DOHH2 (cell line): ENCODE results near the gene NCOR2.

Source experiments
- EZH2phosphoT487 ChIP-seq: fragments of 200-600 bp; sonication (generic); IDR thresholded peaks from 2 replicates; pipeline ENCODE4 v1.6.1; 2017; ENCODE audit warnings: borderline replicate concordance, mild to moderate bottlenecking, antibody characterized with exemption, low read length, moderate library complexity, mixed read lengths
- TF ChIP-seq, protein P1 (sequence below): fragments of 200-600 bp; sonication (generic); IDR thresholded peaks from one replicate; pipeline ENCODE4 v1.5.1; 2014; ENCODE audit warnings: antibody characterized with exemption, mild to moderate bottlenecking, low read depth, low read length; ENCODE audit not compliant: poor library complexity, severe bottlenecking

DNA sequence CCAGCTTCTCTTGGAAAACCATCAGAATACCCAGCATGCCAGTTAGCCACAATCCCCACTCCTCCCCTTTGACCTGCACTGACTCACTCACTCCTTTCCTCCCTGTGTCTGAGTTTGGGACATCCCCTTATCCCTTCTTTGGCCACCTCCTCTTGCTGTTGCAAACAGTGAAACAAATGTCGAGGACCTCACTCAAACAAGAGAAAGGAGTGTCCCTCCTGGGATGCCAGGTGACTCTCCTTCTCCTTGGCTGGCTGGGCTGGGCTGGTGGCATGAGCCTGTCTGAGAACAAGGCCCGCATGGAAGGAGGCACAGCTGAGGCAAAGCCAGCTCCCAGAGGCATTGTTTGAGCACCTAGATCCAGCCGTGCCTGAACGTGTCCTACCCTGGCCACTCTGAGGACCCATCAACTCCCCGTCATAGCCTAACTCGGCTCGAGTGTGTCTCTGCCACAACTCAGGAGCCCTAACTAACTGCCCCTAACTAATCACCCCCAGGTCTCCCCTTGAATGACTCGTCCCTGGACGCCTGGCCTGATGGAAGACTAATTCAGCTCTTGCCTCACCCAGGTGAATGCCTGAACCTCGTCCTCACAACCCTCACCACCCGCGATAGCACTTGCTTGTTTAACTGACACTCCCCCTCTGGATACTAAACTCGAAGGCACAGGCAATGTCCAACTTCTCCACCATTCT is 43.0 kb downstream of the NCOR2 start:
- TF ChIP-seq, protein P1, sequence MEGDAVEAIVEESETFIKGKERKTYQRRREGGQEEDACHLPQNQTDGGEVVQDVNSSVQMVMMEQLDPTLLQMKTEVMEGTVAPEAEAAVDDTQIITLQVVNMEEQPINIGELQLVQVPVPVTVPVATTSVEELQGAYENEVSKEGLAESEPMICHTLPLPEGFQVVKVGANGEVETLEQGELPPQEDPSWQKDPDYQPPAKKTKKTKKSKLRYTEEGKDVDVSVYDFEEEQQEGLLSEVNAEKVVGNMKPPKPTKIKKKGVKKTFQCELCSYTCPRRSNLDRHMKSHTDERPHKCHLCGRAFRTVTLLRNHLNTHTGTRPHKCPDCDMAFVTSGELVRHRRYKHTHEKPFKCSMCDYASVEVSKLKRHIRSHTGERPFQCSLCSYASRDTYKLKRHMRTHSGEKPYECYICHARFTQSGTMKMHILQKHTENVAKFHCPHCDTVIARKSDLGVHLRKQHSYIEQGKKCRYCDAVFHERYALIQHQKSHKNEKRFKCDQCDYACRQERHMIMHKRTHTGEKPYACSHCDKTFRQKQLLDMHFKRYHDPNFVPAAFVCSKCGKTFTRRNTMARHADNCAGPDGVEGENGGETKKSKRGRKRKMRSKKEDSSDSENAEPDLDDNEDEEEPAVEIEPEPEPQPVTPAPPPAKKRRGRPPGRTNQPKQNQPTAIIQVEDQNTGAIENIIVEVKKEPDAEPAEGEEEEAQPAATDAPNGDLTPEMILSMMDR: no peak
- no peak for TF ChIP-seq EZH2phosphoT487
